ENCODE results near the gene OSBPL10.
A peak's percentile ranks its signal among the peaks of the same experiment; 100 is the strongest.

OSBPL10 gene

DNA sequence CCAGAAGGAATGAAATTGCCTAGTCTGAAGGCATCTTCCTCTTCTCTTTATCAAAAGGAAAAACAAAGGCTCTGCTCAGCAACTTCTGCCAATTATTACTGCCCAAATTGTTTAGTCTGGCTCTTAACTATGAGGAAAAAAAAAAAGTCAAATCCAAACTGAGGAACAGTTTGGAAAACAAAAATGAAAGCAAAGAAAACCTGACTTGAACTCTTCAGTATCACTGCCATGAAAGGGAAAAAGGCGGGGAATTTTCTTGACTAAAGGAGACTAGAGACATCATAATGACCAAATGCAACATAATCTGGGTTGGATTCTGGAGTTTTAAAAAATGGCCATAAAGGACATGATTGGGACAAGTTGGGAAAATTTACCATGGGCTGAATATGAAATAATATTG is 292.1 kb downstream of the OSBPL10 start:
- H3K9ac ChIP-seq (ENCODE audit: low read depth, low read length, poor library complexity, severe bottlenecking) = no peak overlapping the region
- no peaks in the 10 kb centered on the region for H3K27me3 ChIP-seq (ENCODE audit: insufficient read depth, low read length, poor library complexity, severe bottlenecking)
- H3K4me3 ChIP-seq (ENCODE audit: low read length, poor library complexity, severe bottlenecking) = no peak overlapping the region
- H3K79me2 ChIP-seq (ENCODE audit: insufficient read depth, low read length) = no peaks in the 10 kb centered on the region
- H4K20me1 ChIP-seq (ENCODE audit: insufficient read depth, low read length, poor library complexity, severe bottlenecking) = no peaks in the 10 kb centered on the region
- H3K9me2 ChIP-seq (replicated peaks; ENCODE audit: low read depth, low read length) = no peaks in the 10 kb centered on the region
- H3K4me2 ChIP-seq (ENCODE audit: low read depth, low read length, poor library complexity, severe bottlenecking) = no peak overlapping the region
- H3K36me3 ChIP-seq (ENCODE audit: insufficient read depth, low read length) = no peaks in the 10 kb centered on the region
- no peaks in the 10 kb centered on the region; the same call in 1 of the 2 replicates for H3K9me3 ChIP-seq (ENCODE audit: insufficient read depth, low read depth, low read length)
- H2AFZ ChIP-seq (ENCODE audit: low read length) = no peak overlapping the region
- no peaks in the 10 kb centered on the region for H3K4me1 ChIP-seq (ENCODE audit: insufficient read depth, low read length, poor library complexity, severe bottlenecking)
- TF ChIP-seq CTCF (conservative IDR thresholded peaks at IDR 0.05; ENCODE audit: low read length) (no peak), EZH2phosphoT487 (IDR thresholded peaks at IDR 0.05; ENCODE audit: borderline replicate concordance) (no peak)
- H3F3A ChIP-seq (ENCODE audit: low read depth) = no peaks in the 10 kb centered on the region

DNA sequence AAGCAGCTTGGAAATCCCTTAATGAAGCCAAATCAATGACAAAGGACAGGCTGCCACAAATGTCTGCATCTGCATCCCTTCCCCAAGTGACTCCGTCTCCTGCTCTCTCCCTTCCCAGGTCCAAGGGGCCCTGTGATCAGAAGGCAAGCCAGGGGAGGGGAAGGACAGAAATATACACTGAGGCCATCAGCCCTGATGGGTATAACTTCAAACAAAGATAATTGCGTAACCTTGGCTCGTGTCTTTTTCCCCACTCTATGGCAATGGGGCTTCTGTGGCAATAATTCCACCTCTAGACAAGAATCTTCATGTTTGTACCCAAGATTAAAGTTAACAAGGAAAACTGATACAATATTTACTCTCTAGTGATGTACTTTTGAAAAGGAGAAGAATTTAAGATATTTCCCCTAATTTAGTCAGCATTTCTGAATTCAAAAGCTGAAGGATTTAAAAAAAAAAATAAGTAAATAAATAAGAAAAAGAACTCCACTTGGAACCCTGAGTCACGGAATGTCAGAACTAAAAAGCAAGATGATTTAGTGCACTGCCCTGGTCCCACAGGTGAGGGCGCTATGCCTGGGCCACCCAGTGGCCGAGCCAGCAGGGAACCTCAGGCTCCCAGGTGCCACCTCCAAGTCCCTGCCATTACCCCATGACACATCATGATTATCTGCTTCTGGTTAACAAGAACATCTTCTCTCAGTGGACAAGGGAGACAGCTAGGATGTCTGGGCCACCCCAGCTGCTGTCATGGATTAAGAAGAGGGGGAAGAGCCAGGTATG is 293.9 kb downstream of the OSBPL10 start:
- Histone ChIP-seq H3K79me2 (ENCODE audit: insufficient read depth, low read length) (no peaks in the 10 kb centered on the region), H3K4me1 (ENCODE audit: insufficient read depth, low read length, poor library complexity, severe bottlenecking) (no peaks in the 10 kb centered on the region), H3K4me2 (ENCODE audit: low read depth, low read length, poor library complexity, severe bottlenecking) (no peak overlapping the region), H3K27me3 (ENCODE audit: insufficient read depth, low read length, poor library complexity, severe bottlenecking) (no peaks in the 10 kb centered on the region), H3K9me3 (ENCODE audit: insufficient read depth, low read depth, low read length) (no peaks in the 10 kb centered on the region; the same call in 1 of the 2 replicates), H4K20me1 (ENCODE audit: insufficient read depth, low read length, poor library complexity, severe bottlenecking) (no peaks in the 10 kb centered on the region), H3K9ac (ENCODE audit: low read depth, low read length, poor library complexity, severe bottlenecking) (no peak overlapping the region), H3K4me3 (ENCODE audit: low read length, poor library complexity, severe bottlenecking) (no peak overlapping the region), H3F3A (ENCODE audit: low read depth) (no peaks in the 10 kb centered on the region), H3K36me3 (ENCODE audit: insufficient read depth, low read length) (no peaks in the 10 kb centered on the region), H2AFZ (ENCODE audit: low read length) (no peak overlapping the region), H3K9me2 (replicated peaks; ENCODE audit: low read depth, low read length) (no peaks in the 10 kb centered on the region)
- TF ChIP-seq EZH2phosphoT487 (IDR thresholded peaks at IDR 0.05; ENCODE audit: borderline replicate concordance) = no peak
- TF ChIP-seq CTCF (conservative IDR thresholded peaks at IDR 0.05; ENCODE audit: low read length) = peak; percentile 49

DNA sequence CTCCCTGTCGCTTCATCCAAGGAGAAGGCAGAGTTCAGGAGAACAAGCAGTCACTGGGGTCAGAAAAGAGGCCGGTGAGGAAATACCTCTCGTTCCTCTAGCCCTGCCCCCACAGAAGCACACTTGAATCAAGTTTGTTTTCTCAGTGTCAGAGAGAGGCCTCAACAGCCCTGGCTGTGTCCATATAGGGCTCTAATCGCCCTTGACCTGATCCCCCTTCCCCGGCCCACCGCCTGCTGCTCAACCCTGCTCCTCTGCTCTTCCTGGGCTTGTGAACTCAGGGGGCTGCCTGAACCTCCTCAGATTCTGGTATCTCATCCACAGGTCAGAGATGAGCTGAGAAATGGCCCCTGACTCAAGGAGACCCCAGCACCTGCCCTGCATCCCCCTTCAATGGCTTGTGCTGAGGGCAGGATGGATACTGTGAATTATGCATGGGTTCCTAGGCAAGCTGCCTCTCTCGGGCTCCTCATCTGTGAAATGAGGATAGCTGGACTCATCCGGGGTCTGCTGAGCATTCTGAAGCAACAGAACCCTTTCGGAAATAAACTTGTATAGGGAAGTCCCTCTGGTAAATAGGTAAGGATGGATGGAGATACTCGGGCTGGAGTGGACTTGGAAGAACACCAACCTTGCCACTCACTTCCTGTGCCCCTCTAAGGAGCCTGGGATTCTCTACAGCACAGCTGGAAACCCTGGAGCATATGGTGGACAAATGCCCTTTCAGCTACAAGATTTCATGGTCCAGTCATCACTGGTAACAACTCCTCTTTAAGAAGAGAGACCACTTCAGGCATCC is 300.8 kb downstream of the OSBPL10 start:
- TF ChIP-seq CTCF (conservative IDR thresholded peaks at IDR 0.05; ENCODE audit: low read length) = no peak
- Histone ChIP-seq H3K4me1 (ENCODE audit: insufficient read depth, low read length, poor library complexity, severe bottlenecking) (no peaks in the 10 kb centered on the region), H3K4me3 (ENCODE audit: low read length, poor library complexity, severe bottlenecking) (no peak overlapping the region), H3K9me3 (ENCODE audit: insufficient read depth, low read depth, low read length) (no peaks in the 10 kb centered on the region), H3F3A (ENCODE audit: low read depth) (no peaks in the 10 kb centered on the region), H3K4me2 (ENCODE audit: low read depth, low read length, poor library complexity, severe bottlenecking) (no peak overlapping the region), H3K79me2 (ENCODE audit: insufficient read depth, low read length) (no peaks in the 10 kb centered on the region), H3K36me3 (ENCODE audit: insufficient read depth, low read length) (no peaks in the 10 kb centered on the region), H2AFZ (ENCODE audit: low read length) (no peak overlapping the region), H3K9me2 (replicated peaks; ENCODE audit: low read depth, low read length) (no peaks in the 10 kb centered on the region), H3K9ac (ENCODE audit: low read depth, low read length, poor library complexity, severe bottlenecking) (no peak overlapping the region), H3K27me3 (ENCODE audit: insufficient read depth, low read length, poor library complexity, severe bottlenecking) (no peaks in the 10 kb centered on the region), H4K20me1 (ENCODE audit: insufficient read depth, low read length, poor library complexity, severe bottlenecking) (no peaks in the 10 kb centered on the region)

Measured in Loucy (cell line).